Adrenal gland (tissue), 12 donors: Measurements from ENCODE around the gene SELP. TPM values are rescaled to one million over a fixed set of nuclear protein-coding genes. Genes with fewer than 3 reads are reported as not detected.

Experiments used
- DNase-seq, 7 donors: peaks; one replicate each; pipeline ENCODE4 v3.0.0-alpha.2; 2019 to 2020
- H3K27ac ChIP-seq, 5 donors: fragments of 200-600 bp; sonication (generic) in 4 of 5; 1 replicate in 3 of 5; 2 replicates in 2 of 5; pipeline versions ENCODE4 v1.5.1 to v1.8.0; 2016 to 2020; ENCODE audit warnings: mild to moderate bottlenecking in 1 of 5
- H3K27me3 ChIP-seq: fragments of 200-600 bp; 2 replicates; pipeline ENCODE4 v1.8.0; 2021
- H3K36me3 ChIP-seq, 2 donors: fragments of 200-600 bp; replicated peaks in 1 of 2; 1 replicate in 1 of 2; 2 replicates in 1 of 2; pipeline versions ENCODE4 v1.5.1 to v1.8.0; 2018 to 2022
- H3K4me1 ChIP-seq, 2 donors: fragments of 200-600 bp; replicated peaks in 1 of 2; 1 replicate in 1 of 2; 2 replicates in 1 of 2; pipeline versions ENCODE4 v1.5.1 to v1.8.0; 2018 to 2021
- H3K4me3 ChIP-seq, 4 donors: fragments of 200-600 bp; sonication (generic) in 3 of 4; one replicate each; pipeline ENCODE4 v1.5.1; 2016 to 2018
- H3K9me3 ChIP-seq, 3 donors: fragments of 200-600 bp; sonication (generic) in 1 of 3; replicated peaks in 1 of 3; 1 replicate in 2 of 3; 2 replicates in 1 of 3; pipeline versions ENCODE4 v1.5.1 to v1.8.0; 2016 to 2021
- POLR2A ChIP-seq, 2 donors: fragments of 450-650 bp; IDR thresholded peaks; one replicate each; pipeline ENCODE4 v1.6.1; 2017; ENCODE audit warnings: antibody characterized with exemption in 2 of 2, mild to moderate bottlenecking in 2 of 2, moderate library complexity in 1 of 2
- WGBS, 4 donors: extraction: QIAGEN DNeasy Blood & Tissue Kit in 2 of 4; methylation state at CpG; one replicate each; pipeline versions ENCODE4 v1.1.5 to v1.1.7; 2013 to 2017; 5-methylcytosine and 5-hydroxymethylcytosine counted together
- intact Hi-C, 2 donors: fragments of 100-400 bp; cut with DNase I; formaldehyde crosslinking; loops; one replicate each; pipeline versions ENCODE4 v1.14.1 to v1.15.0; 2022 to 2023
- polyA plus RNA-seq, 3 donors: library from polyadenylated mRNA; stranded (reverse); fragments of 200-250 nt in 2 of 3; fragments of 350-450 nt in 1 of 3; fragmentation: Illumina TruSeq in 1 of 3; extraction: RNeasy Lipid Tissue Mini Kit (QIAGEN cat#74804) in 1 of 3; gene quantifications; one replicate each; pipeline ENCODE4 v1.2.3, GENCODE V29; 2013 to 2014
- total RNA-seq, 9 donors: library from RNA; depleted of rRNA in 4 of 9; stranded (reverse); fragments of >200 nt in 4 of 9; fragments of 120-200 nt in 1 of 9; fragmentation: NEBNext Ultra II Directional in 1 of 9; extraction: Animal tissue kit (Norgen Biotek cat#: 25700) in 1 of 9; gene quantifications; one replicate each; pipeline versions ENCODE4 v1.1.0 to v1.2.4, GENCODE V29; 2013 to 2023
- TF ChIP-seq, protein P1 (sequence below), 6 experiments: fragments of 450-650 bp in 4 of 6; fragments of 200-600 bp in 2 of 6; sonication (generic) in 1 of 6; IDR thresholded peaks; 1 replicate in 5 of 6; 2 replicates in 1 of 6; pipeline versions ENCODE4 v1.5.1 to v1.8.0; 2016 to 2021; ENCODE audit warnings: antibody characterized with exemption in 6 of 6, mild to moderate bottlenecking in 2 of 6, moderate library complexity in 1 of 6
- donor health status: healthy with polysubstance abuse.
- donor health status: Bipolar disorder and iron deficiency.
- donor health status: DM: yes; HTN: yes; CAD: no.
- donor health status: DM: no; HTN: no; CAD: no.
- donor health status: DM: no; HTN: no; CAD: no.
- donor health status: DM: yes; HTN: yes; CAD: no.

SELP gene
- total and polyA plus RNA-seq, 12 donors: 1.6 to 10.9 (median 3.4) TPM

DNA sequence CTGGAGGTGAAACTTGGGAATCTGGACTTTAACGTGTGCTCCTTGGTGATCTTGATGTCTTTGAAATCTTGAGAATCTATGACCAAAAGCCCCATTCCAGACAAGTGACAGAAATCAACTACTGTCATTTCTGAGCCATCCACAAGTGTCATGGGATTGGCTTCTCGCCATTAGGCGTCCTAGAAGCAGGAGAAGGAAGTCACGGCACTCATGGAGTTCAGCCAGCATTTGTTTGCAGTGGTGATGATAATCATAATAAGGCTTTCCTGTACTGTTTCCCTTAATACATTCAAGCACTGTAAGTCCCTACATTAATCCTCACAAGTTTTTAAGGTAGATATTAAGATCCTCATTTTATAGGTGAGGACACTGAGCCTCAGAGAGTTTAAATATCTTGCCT is 55.6 kb downstream of the SELP start:
- WGBS, 4 donors: 22 to 47% (median 41%) methylated on average over 4 of the region's 4 CpGs
- DNase-seq: peak in 2 of 7 donors; percentile 14 to 17
- no peaks in the 10 kb centered on the region for H3K4me1 ChIP-seq
- no peak for TF ChIP-seq POLR2A (IDR thresholded peaks at IDR 0.05)
- TF ChIP-seq, protein P1, sequence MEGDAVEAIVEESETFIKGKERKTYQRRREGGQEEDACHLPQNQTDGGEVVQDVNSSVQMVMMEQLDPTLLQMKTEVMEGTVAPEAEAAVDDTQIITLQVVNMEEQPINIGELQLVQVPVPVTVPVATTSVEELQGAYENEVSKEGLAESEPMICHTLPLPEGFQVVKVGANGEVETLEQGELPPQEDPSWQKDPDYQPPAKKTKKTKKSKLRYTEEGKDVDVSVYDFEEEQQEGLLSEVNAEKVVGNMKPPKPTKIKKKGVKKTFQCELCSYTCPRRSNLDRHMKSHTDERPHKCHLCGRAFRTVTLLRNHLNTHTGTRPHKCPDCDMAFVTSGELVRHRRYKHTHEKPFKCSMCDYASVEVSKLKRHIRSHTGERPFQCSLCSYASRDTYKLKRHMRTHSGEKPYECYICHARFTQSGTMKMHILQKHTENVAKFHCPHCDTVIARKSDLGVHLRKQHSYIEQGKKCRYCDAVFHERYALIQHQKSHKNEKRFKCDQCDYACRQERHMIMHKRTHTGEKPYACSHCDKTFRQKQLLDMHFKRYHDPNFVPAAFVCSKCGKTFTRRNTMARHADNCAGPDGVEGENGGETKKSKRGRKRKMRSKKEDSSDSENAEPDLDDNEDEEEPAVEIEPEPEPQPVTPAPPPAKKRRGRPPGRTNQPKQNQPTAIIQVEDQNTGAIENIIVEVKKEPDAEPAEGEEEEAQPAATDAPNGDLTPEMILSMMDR (IDR thresholded peaks at IDR 0.05): no peak
- H3K27me3 ChIP-seq: no peaks in the 10 kb centered on the region
- H3K9me3 ChIP-seq: no peaks in the 10 kb centered on the region
- H3K4me3 ChIP-seq: no peak overlapping the region
- intact Hi-C loops: no loop called here
- no peak overlapping the region for H3K27ac ChIP-seq
- H3K36me3 ChIP-seq: no peaks in the 10 kb centered on the region

DNA sequence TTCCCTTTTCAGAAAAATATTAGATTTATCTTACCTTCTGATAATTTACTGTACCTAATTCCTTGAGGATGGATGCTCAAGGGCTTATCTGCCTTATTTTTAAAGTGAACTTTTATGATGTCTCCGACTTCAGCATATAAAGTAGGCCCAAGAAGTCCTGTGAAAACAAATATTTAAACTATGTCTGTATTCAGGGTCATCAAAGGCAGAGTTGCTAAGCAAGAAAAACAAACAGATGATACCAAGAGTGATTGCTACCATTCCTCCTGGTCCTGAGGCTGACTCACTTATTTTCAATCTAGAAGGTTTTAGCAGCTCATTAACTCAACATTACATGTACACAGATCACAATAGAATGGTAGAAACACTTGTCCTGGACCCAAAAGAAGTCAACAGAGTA is 57.7 kb downstream of the SELP start:
- DNase-seq: no peak
- Histone ChIP-seq H3K9me3 (no peaks in the 10 kb centered on the region), H3K27ac (no peak overlapping the region), H3K4me1 (no peaks in the 10 kb centered on the region), H3K27me3 (no peaks in the 10 kb centered on the region), H3K36me3 (no peaks in the 10 kb centered on the region), H3K4me3 (no peak overlapping the region)
- intact Hi-C loops: no loop called here
- TF ChIP-seq, protein P1 (IDR thresholded peaks at IDR 0.05): no peak
- no peak for TF ChIP-seq POLR2A (IDR thresholded peaks at IDR 0.05)
- 57 to 83% (median 67%) methylated on average over 1 of the region's 1 CpG for WGBS, 4 donors

DNA sequence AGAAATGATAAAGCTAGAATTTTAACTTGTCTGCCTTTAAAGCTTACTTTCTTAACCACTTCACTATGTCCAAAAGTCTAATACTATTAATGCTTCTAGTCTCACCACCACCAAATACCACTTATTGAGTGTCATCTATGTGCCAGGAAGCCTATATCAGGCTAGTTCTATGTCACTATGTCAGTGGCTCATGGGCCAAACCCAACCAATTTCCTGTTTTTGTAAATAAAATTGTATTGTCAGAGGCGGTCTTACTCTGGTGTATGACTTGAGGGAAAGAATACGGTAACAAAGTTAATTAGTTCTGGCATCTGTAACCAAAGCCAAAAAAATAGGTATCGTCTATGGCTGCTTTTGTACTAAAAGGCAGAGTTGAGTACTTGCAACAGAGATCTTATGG is 58.5 kb downstream of the SELP start:
- Histone ChIP-seq H3K27ac (no peak overlapping the region), H3K4me3 (no peak overlapping the region), H3K4me1 (no peaks in the 10 kb centered on the region), H3K9me3 (no peaks in the 10 kb centered on the region), H3K27me3 (no peaks in the 10 kb centered on the region), H3K36me3 (no peaks in the 10 kb centered on the region)
- TF ChIP-seq, protein P1 (IDR thresholded peaks at IDR 0.05): no peak
- TF ChIP-seq POLR2A (IDR thresholded peaks at IDR 0.05): no peak
- 84 to 87% (median 86%) methylated on average over 3 of the region's 3 CpGs for WGBS, 4 donors
- no peak for DNase-seq
- intact Hi-C loops: no loop called here

DNA sequence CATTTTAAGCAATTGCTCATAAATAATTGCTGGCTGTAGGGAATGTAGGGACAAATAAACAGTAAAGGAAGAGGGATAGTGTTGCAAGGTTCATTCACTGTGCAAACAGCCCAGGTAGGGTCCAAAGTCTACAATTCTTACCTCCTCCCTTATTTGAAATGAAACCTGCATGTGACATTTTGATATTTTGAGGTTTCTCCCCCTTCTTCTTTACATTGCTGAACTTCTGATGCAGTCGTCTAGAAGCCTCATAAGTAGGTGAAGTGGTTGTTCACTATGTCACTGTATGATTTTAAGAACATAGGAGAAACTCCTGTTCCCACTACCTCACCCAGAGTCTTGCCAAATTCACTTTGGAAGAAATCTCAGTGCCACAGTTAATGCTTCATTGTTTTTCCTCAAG is 59.8 kb downstream of the SELP start:
- intact Hi-C loops: no loop called here
- H3K4me1 ChIP-seq: no peaks in the 10 kb centered on the region
- no peaks in the 10 kb centered on the region for H3K9me3 ChIP-seq
- 32 to 64% (median 50%) methylated on average over 1 of the region's 1 CpG for WGBS, 4 donors
- no peaks in the 10 kb centered on the region for H3K36me3 ChIP-seq
- TF ChIP-seq, protein P1 (IDR thresholded peaks at IDR 0.05): no peak
- no peak for TF ChIP-seq POLR2A (IDR thresholded peaks at IDR 0.05)
- H3K4me3 ChIP-seq: no peak overlapping the region
- no peak for DNase-seq
- no peak overlapping the region for H3K27ac ChIP-seq
- no peaks in the 10 kb centered on the region for H3K27me3 ChIP-seq
